ENCODE results near the gene ASAP3.

GRCh38 chr1:23422241-23422877, 61.6 kb downstream of the ASAP3 start:
- TF ChIP-seq CTCF (conservative IDR thresholded peaks at IDR 0.05; ENCODE audit: low read depth in 2 of 2) = no peak
- no peak for TF ChIP-seq REST (IDR thresholded peaks at IDR 0.05; ENCODE audit: unreplicated experiment)
- TF ChIP-seq ZNF331 (CRISPR knock-in tag; IDR thresholded peaks at IDR 0.05; ENCODE audit: low read depth) = no peak
- no peak for TF ChIP-seq EZH2 (IDR thresholded peaks at IDR 0.05; ENCODE audit: low read depth, unreplicated experiment)
